Astrocyte of the cerebellum (primary cell): ENCODE data around the gene HDAC4.

ENCODE experiments used
- DNase-seq: peaks from one replicate; pipeline ENCODE4 v3.0.0-alpha.2; 2011; ENCODE audit warnings: low read depth
- H3K4me3 ChIP-seq: 2 replicates; pipeline ENCODE4 v1.5.1; 2011; ENCODE audit warnings: mild to moderate bottlenecking, low read depth, low read length, moderate library complexity
- CTCF ChIP-seq: IDR thresholded peaks from 2 replicates; pipeline ENCODE4 v1.5.1; 2012; ENCODE audit warnings: low read length, low read depth, moderate library complexity, mild to moderate bottlenecking; ENCODE audit errors: missing control alignments
- in situ Hi-C: cut with HindIII; loops from 2 replicates; pipeline ENCODE4 v1.10.0; 2017; ENCODE audit warnings: low sequenced_read_pairs

The HDAC4 gene

GRCh38 chr2:239035997-239036731 is 364.7 kb downstream of the HDAC4 start:
- in situ Hi-C loops: no loop called here
- no peak for DNase-seq
- TF ChIP-seq CTCF: no peak
- no peak overlapping the region for H3K4me3 ChIP-seq

DNA sequence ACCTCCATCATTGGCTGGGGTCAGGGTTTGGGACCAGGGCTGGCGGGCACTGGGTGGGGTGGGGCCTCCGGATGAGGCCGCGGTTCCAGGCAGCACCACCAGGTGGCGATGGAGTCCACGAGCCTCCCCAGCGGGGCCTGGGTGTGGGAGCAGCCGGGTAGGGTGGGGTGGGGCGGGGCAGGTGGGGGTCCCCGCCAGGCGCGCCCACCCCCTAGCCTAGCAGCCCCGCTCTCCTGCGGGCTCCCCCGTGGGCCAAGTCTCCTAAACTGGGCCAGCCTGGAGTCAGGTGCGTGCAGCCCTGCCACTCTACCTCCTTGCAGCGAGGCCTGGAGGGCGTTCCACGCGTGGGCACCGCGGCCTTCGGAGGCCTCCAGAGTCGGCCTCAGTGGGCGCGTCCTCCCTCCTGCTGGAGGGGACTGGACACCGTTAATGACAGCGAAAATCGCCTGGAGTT is 365.4 kb downstream of the HDAC4 start:
- in situ Hi-C loops: no loop called here
- no peak overlapping the region for H3K4me3 ChIP-seq
- peak; percentile 63 for TF ChIP-seq CTCF
- no peak for DNase-seq

GRCh38 chr2:239034561-239035341 is 366.1 kb downstream of the HDAC4 start:
- H3K4me3 ChIP-seq: no peak overlapping the region
- in situ Hi-C loops: no loop called here
- TF ChIP-seq CTCF: no peak
- DNase-seq: no peak

DNA sequence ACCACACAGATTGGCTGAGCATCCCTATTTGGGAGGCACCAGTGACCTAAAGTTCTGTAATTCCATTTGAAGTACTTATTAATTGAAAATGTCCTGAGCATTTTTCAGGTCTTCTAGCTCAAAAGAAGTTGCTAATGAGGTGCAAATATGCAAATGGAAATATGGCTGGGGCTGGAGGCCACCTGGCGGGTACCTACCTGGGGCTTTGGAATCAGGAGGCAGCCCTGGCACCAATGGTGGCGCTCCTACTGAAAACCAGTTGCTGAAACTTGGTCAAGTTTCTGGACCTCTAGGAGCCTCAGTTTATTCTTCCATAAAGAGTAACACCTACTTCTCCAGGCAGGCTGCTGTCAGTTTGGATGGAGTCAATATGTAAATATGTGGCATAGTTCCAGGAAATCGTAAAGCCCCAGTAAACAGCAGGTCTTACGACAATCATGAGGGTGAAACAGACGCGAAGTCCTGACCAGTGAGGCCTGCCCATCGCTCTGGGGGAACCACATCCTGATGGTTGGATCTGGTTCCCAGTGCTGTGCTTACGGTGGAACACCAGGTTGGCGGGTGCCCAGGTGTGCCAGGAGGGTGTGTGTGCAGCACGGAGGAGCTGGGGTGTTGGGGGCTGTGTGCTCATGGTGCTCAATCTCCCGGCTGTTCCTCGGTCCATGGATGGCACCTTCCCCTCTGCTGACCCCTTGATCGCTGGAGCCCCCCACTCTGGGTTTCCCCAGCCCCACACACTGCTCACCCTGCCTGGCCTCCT is 366.8 kb downstream of the HDAC4 start:
- in situ Hi-C loops: no loop called here
- no peak for TF ChIP-seq CTCF
- no peak overlapping the region for H3K4me3 ChIP-seq
- no peak for DNase-seq

DNA sequence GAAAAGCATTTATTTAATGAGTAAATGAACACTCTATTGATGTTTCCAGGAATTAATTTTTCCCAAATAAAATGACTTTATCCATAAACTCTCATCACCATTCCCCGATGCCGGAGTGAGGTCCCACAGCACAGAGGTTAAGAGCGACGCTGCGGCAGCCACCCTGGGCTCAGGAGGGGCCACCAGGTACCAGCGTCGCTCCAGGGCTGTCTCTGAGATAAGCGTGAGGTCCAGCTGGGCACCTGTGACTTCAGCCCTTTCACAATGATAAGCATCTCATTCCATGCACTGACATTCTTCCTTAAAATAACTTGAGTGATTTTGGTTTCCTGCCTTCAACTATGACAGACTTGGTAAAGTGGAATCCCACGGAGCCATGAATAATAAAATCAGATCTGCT is 370.9 kb downstream of the HDAC4 start:
- in situ Hi-C loops: no loop called here
- DNase-seq: no peak
- TF ChIP-seq CTCF: no peak
- no peak overlapping the region for H3K4me3 ChIP-seq

DNA sequence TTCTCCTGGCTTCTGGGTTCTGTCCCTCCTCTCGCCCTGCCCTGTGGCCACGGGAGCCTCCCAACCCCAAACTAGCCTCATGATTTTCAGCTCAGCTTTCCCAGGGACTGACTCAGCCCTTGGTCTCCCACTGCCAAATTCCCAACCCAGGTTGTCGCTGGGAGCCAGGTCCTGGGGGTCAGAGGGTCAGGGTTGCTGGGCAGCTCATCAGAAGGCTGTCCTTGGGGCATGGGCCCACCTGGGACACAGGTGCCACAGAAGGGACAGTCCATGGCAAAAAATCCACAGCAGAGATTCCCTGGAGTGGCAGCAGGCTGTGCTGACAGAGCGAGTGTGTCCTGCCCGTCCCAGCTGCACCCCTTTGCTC is 372.6 kb downstream of the HDAC4 start:
- in situ Hi-C loops: no loop called here
- H3K4me3 ChIP-seq: no peak overlapping the region
- no peak for DNase-seq
- TF ChIP-seq CTCF: no peak
